ENCODE measurements around the gene CDK5RAP2.
A peak's percentile ranks its signal among the peaks of the same experiment; 100 is the strongest.
"Not testable (repeated sequence)": the region's sequence is repeated elsewhere in the genome, so short reads cannot be mapped to it uniquely, and the experiment has no call there.

The CDK5RAP2 gene

GRCh38 chr9:120592210-120592609 is 12.2 kb upstream of the CDK5RAP2 start:
- DNase-seq (ENCODE audit: low spot score) (no peak), FAIRE-seq (no peak)

GRCh38 chr9:120587328-120587727 is 7.4 kb upstream of the CDK5RAP2 start:
- DNase-seq (ENCODE audit: low spot score) (no peak), FAIRE-seq (no peak)

GRCh38 chr9:120583958-120584369 is 4.0 kb upstream of the CDK5RAP2 start:
- FAIRE-seq (peak; percentile 32), DNase-seq (ENCODE audit: low spot score) (peak; percentile 87)

GRCh38 chr9:120579139-120580050 is 572 bp downstream of the CDK5RAP2 start:
- DNase-seq (ENCODE audit: low spot score) (no peak), FAIRE-seq (no peak)

- DNase-seq (ENCODE audit: low spot score), result no peak
- FAIRE-seq, result no peak
These were observed 5.5 kb downstream of the CDK5RAP2 start for GRCh38 chr9:120574473-120574872.

GRCh38 chr9:120572472-120572871 is 7.5 kb downstream of the CDK5RAP2 start:
- DNase-seq (ENCODE audit: low spot score) (no peak), FAIRE-seq (no peak)

- FAIRE-seq (no peak), DNase-seq (ENCODE audit: low spot score) (no peak)
These were observed 8.3 kb downstream of the CDK5RAP2 start for GRCh38 chr9:120571443-120572257.

GRCh38 chr9:120570296-120570695 is 9.7 kb downstream of the CDK5RAP2 start:
- DNase-seq (ENCODE audit: low spot score) (no peak), FAIRE-seq (no peak)

GRCh38 chr9:120569556-120569955 is 10.4 kb downstream of the CDK5RAP2 start:
- DNase-seq (ENCODE audit: low spot score), result no peak
- FAIRE-seq, result no peak

GRCh38 chr9:120568816-120569215 is 11.2 kb downstream of the CDK5RAP2 start:
- FAIRE-seq (no peak), DNase-seq (ENCODE audit: low spot score) (no peak)

- FAIRE-seq, result no peak
- DNase-seq (ENCODE audit: low spot score), result no peak
These were observed 12.1 kb downstream of the CDK5RAP2 start for GRCh38 chr9:120567874-120568273.

- DNase-seq (ENCODE audit: low spot score) (no peak), FAIRE-seq (no peak)
These were observed 12.9 kb downstream of the CDK5RAP2 start for GRCh38 chr9:120567081-120567480.

- no peak for FAIRE-seq
- DNase-seq (ENCODE audit: low spot score), result no peak
These were observed 15.4 kb downstream of the CDK5RAP2 start for GRCh38 chr9:120564589-120564988.

- no peak for DNase-seq (ENCODE audit: low spot score)
- no peak for FAIRE-seq
These were observed 17.0 kb downstream of the CDK5RAP2 start for GRCh38 chr9:120562861-120563443.

- no peak for DNase-seq (ENCODE audit: low spot score)
- no peak for FAIRE-seq
These were observed 18.3 kb downstream of the CDK5RAP2 start for GRCh38 chr9:120561709-120562108.

- DNase-seq (ENCODE audit: low spot score), result no peak
- no peak for FAIRE-seq
These were observed 20.4 kb downstream of the CDK5RAP2 start for GRCh38 chr9:120559546-120559945.

- DNase-seq (ENCODE audit: low spot score) (no peak), FAIRE-seq (no peak)
These were observed 21.5 kb downstream of the CDK5RAP2 start for GRCh38 chr9:120558454-120558853.

- no peak for DNase-seq (ENCODE audit: low spot score)
- no peak for FAIRE-seq
These were observed 22.8 kb downstream of the CDK5RAP2 start for GRCh38 chr9:120557205-120557604.

GRCh38 chr9:120556775-120557174 is 23.2 kb downstream of the CDK5RAP2 start:
- no peak for DNase-seq (ENCODE audit: low spot score)

GRCh38 chr9:120555839-120556238 is 24.1 kb downstream of the CDK5RAP2 start:
- DNase-seq (ENCODE audit: low spot score), result no peak
- no peak for FAIRE-seq

More at GRCh38 chr9:120556775-120557174, 23.2 kb downstream of the CDK5RAP2 start:
- no peak for FAIRE-seq

- not testable (repeated sequence) for FAIRE-seq
These were observed 27.7 kb downstream of the CDK5RAP2 start for GRCh38 chr9:120552210-120552704.

More at GRCh38 chr9:120552210-120552704, 27.7 kb downstream of the CDK5RAP2 start:
- not testable (repeated sequence) for DNase-seq (ENCODE audit: low spot score)

All from RCC 7860 (cell line).